Spleen (tissue), 11 donors: ENCODE data around the gene CLMN. TPM values are rescaled to one million over a fixed set of nuclear protein-coding genes. Genes with fewer than 3 reads are reported as not detected.

Source experiments
- DNase-seq: peaks from one replicate; pipeline ENCODE4 v3.0.0-alpha.2; 2020
- H3K27ac ChIP-seq, 8 donors: fragments of 200-600 bp; sonication (generic) in 7 of 8; 1 replicate in 4 of 8; 2 replicates in 4 of 8; pipeline versions ENCODE4 v1.5.0 to v1.8.0; 2016 to 2021; ENCODE audit warnings: inconsistent platforms in 4 of 8, mild to moderate bottlenecking in 4 of 8, moderate library complexity in 1 of 8
- H3K27me3 ChIP-seq, 7 donors: fragments of 200-600 bp; sonication (generic) in 6 of 7; replicated peaks in 1 of 7; 1 replicate in 4 of 7; 2 replicates in 3 of 7; pipeline versions ENCODE4 v1.5.0 to v1.8.0; 2016 to 2021; ENCODE audit warnings: inconsistent platforms in 3 of 7, mild to moderate bottlenecking in 1 of 7
- H3K36me3 ChIP-seq, 6 donors: fragments of 200-600 bp; sonication (generic) in 5 of 6; 1 replicate in 4 of 6; 2 replicates in 2 of 6; pipeline versions ENCODE4 v1.5.0 to v1.8.0; 2016 to 2021; ENCODE audit warnings: inconsistent platforms in 2 of 6
- H3K4me1 ChIP-seq, 6 donors: fragments of 200-600 bp; sonication (generic) in 5 of 6; 1 replicate in 3 of 6; 2 replicates in 3 of 6; pipeline versions ENCODE4 v1.5.0 to v1.8.0; 2016 to 2021; ENCODE audit warnings: inconsistent platforms in 3 of 6
- H3K4me3 ChIP-seq, 8 donors: fragments of 200-600 bp; sonication (generic) in 7 of 8; 1 replicate in 4 of 8; 2 replicates in 4 of 8; pipeline versions ENCODE4 v1.5.0 to v1.8.0; 2016 to 2021; ENCODE audit warnings: inconsistent platforms in 4 of 8, mild to moderate bottlenecking in 4 of 8, moderate library complexity in 2 of 8
- H3K9me3 ChIP-seq, 8 donors: fragments of 200-600 bp; sonication (generic) in 7 of 8; 1 replicate in 4 of 8; 2 replicates in 4 of 8; pipeline versions ENCODE4 v1.5.0 to v1.8.0; 2016 to 2021; ENCODE audit warnings: inconsistent platforms in 4 of 8
- POLR2A ChIP-seq, 3 donors: fragments of 450-650 bp; IDR thresholded peaks; one replicate each; pipeline ENCODE4 v1.5.1; 2017; ENCODE audit warnings: antibody characterized with exemption in 3 of 3, mild to moderate bottlenecking in 1 of 3
- POLR2AphosphoS5 ChIP-seq, 3 donors: sonication (generic); formaldehyde crosslinking; IDR thresholded peaks; one replicate each; pipeline ENCODE4 v1.5.1; 2017; ENCODE audit warnings: antibody characterized with exemption in 3 of 3
- WGBS, 5 donors: extraction: QIAGEN DNeasy Blood & Tissue Kit in 3 of 5; methylation state at CpG; one replicate each; pipeline versions ENCODE4 v1.1.5 to v1.1.7; 2013 to 2018; 5-methylcytosine and 5-hydroxymethylcytosine counted together
- intact Hi-C: fragments of 100-400 bp; cut with DNase I; formaldehyde crosslinking; loops from one replicate; pipeline ENCODE4 v1.15.0; 2023; ENCODE audit warnings: low total_unique reads
- polyA plus RNA-seq, 3 donors: library from polyadenylated mRNA; stranded (reverse); fragments of 200-250 nt; gene quantifications; one replicate each; pipeline ENCODE4 v1.2.1, GENCODE V29; 2013
- total RNA-seq, 7 donors: library from RNA; depleted of rRNA in 3 of 7; stranded (reverse); fragments of >200 nt in 3 of 7; fragmentation: NEBNext Ultra II Directional in 4 of 7; extraction: Animal tissue kit (Norgen Biotek cat#: 25700) in 4 of 7; gene quantifications; one replicate each; pipeline versions ENCODE4 v1.1.0 to v1.2.1, GENCODE V29; 2016 to 2021
- TF ChIP-seq, protein P1 (sequence below), 11 experiments: fragments of 200-600 bp in 7 of 11; fragments of 450-650 bp in 4 of 11; sonication (generic) in 4 of 11; IDR thresholded peaks in 8 of 11; conservative IDR thresholded peaks in 3 of 11; 1 replicate in 7 of 11; 2 replicates in 4 of 11; pipeline versions ENCODE4 v1.4.0 to v1.8.0; 2016 to 2021; ENCODE audit warnings: antibody characterized with exemption in 11 of 11, inconsistent platforms in 4 of 11, mild to moderate bottlenecking in 1 of 11
- donor health status: healthy with polysubstance abuse.
- donor health status: DM: no; HTN: no; CAD: no; lungs with moderate emphysema.
- donor health status: DM: no; HTN: no; CAD: no.
- donor health status: Bipolar disorder and iron deficiency.
- donor health status: healthy.
- donor health status: DM: no; HTN: no; CAD: no.
- donor health status: DM: yes; HTN: yes; CAD: no.

Gene CLMN
- total and polyA plus RNA-seq, 10 donors = 2.7 to 21.4 (median 14.8) TPM

DNA sequence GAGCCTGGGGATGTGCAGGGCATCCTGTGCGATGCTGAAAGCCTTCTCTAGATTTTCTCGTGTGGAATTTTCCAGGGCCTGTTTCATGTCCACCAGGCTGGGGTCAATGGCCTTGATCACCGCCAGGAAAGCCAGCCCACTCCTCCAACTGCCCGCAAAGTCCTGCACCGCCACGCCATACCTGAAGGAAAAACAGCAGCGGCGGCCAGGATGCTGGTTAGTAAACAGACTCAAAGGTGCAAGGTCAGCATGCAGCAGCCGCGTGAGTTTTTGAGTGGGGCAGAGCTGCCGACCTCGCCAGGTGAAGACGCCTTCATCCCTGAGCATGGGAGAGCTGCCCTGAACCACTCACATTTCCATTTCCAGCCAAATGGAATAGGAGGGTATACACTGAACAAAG lies 109.0 kb downstream of the CLMN start:
- intact Hi-C loops = no loop called here
- H3K27ac ChIP-seq = no peak overlapping the region
- TF ChIP-seq POLR2A (IDR thresholded peaks at IDR 0.05) (no peak), POLR2AphosphoS5 (IDR thresholded peaks at IDR 0.05) (no peak)
- TF ChIP-seq, protein P1, sequence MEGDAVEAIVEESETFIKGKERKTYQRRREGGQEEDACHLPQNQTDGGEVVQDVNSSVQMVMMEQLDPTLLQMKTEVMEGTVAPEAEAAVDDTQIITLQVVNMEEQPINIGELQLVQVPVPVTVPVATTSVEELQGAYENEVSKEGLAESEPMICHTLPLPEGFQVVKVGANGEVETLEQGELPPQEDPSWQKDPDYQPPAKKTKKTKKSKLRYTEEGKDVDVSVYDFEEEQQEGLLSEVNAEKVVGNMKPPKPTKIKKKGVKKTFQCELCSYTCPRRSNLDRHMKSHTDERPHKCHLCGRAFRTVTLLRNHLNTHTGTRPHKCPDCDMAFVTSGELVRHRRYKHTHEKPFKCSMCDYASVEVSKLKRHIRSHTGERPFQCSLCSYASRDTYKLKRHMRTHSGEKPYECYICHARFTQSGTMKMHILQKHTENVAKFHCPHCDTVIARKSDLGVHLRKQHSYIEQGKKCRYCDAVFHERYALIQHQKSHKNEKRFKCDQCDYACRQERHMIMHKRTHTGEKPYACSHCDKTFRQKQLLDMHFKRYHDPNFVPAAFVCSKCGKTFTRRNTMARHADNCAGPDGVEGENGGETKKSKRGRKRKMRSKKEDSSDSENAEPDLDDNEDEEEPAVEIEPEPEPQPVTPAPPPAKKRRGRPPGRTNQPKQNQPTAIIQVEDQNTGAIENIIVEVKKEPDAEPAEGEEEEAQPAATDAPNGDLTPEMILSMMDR (IDR thresholded peaks at IDR 0.05 in 8 of 11, conservative IDR thresholded peaks at IDR 0.05 in 3 of 11) = no peak
- peaks cover 0 to 13% (median 0%) of the 10 kb centered on the region in 6 donors for H3K36me3 ChIP-seq
- no peak for DNase-seq
- no peaks in the 10 kb centered on the region for H3K9me3 ChIP-seq
- H3K4me1 ChIP-seq = peaks cover 0 to 4% (median 0%) of the 10 kb centered on the region in 6 donors
- H3K4me3 ChIP-seq = no peak overlapping the region
- no peaks in the 10 kb centered on the region for H3K27me3 ChIP-seq
- 88 to 91% (median 89%) methylated on average over 13 of the region's 13 CpGs for WGBS, 5 donors

DNA sequence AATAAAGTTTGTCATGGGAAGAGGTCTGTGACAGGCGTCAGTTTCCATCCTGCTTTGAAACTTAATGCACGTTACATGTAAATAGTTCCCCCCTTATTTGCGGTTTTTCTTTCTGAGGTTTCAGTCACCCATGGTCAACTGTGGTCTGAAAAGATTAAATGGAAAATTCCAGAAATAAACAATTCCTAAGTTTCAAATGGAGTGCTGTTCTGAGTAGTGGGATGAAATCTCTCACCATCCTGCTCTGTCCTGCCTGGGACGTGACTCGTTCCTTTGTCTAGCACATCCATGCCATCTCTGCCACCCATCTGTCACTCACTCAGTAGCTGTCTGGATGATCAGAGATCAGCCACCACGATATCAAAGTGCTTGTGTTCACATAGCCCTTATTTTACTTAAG lies 111.1 kb downstream of the CLMN start:
- H3K4me3 ChIP-seq = no peak overlapping the region
- TF ChIP-seq, protein P1 (IDR thresholded peaks at IDR 0.05 in 8 of 11, conservative IDR thresholded peaks at IDR 0.05 in 3 of 11) = no peak
- TF ChIP-seq POLR2AphosphoS5 (IDR thresholded peaks at IDR 0.05) (no peak), POLR2A (IDR thresholded peaks at IDR 0.05) (no peak)
- DNase-seq = no peak
- peaks cover 0 to 4% (median 0%) of the 10 kb centered on the region in 6 donors for H3K4me1 ChIP-seq
- intact Hi-C loops = no loop called here
- peaks cover 0 to 10% (median 8%) of the 10 kb centered on the region in 8 donors for H3K9me3 ChIP-seq
- no peaks in the 10 kb centered on the region for H3K27me3 ChIP-seq
- 67 to 84% (median 79%) methylated on average over 6 of the region's 6 CpGs for WGBS, 5 donors
- peak overlapping the region in 1 of 8 donors; percentile 28 for H3K27ac ChIP-seq
- H3K36me3 ChIP-seq = peaks cover 0 to 26% (median 3%) of the 10 kb centered on the region in 6 donors

DNA sequence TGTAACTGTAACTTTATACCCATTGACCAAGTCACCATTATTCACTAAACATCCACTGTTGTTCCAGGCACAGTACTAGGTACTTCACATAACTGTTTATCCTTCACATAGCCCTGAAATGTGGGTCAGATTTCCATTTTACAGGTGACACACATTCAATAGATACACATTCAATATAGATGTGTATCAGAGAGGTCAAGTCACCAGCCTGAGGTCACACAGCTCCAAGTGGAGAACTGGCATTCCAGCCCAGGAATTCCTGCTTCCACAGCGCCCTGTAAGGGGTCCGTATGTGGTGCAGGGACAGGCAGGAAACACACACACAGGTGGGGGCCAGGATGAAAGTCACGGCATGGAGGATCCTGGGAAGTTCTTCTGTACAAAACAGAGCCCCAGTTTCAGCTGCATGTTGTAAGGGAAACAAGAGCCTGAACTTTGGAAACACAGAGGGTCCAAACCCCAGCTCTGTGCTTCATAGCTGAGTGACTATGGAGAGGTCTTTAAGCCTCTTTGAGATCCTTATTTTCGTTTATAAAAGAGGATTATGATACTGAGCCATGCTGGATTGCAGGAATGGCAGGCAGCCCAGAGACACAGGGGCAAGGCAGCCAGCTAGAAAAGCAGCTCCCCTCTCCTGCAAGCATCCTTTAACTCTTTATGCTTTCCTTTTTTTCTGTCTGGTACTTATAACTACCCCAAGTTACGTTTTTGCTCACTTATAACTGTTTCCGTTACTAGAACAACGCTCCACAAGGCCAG lies 112.1 kb downstream of the CLMN start:
- H3K4me3 ChIP-seq = no peak overlapping the region
- WGBS, 5 donors = 57 to 78% (median 67%) methylated on average over 7 of the region's 7 CpGs
- peaks cover 0 to 34% (median 3%) of the 10 kb centered on the region in 6 donors for H3K36me3 ChIP-seq
- intact Hi-C loops = no loop called here
- H3K27me3 ChIP-seq = no peaks in the 10 kb centered on the region
- no peak for DNase-seq
- TF ChIP-seq POLR2A (IDR thresholded peaks at IDR 0.05) (no peak), POLR2AphosphoS5 (IDR thresholded peaks at IDR 0.05) (no peak)
- TF ChIP-seq, protein P1 (IDR thresholded peaks at IDR 0.05 in 8 of 11, conservative IDR thresholded peaks at IDR 0.05 in 3 of 11) = no peak
- H3K27ac ChIP-seq = peak overlapping the region in 1 of 8 donors; percentile 28
- peaks cover 0 to 10% (median 8%) of the 10 kb centered on the region in 8 donors for H3K9me3 ChIP-seq
- H3K4me1 ChIP-seq = peaks cover 0 to 4% (median 0%) of the 10 kb centered on the region in 6 donors

DNA sequence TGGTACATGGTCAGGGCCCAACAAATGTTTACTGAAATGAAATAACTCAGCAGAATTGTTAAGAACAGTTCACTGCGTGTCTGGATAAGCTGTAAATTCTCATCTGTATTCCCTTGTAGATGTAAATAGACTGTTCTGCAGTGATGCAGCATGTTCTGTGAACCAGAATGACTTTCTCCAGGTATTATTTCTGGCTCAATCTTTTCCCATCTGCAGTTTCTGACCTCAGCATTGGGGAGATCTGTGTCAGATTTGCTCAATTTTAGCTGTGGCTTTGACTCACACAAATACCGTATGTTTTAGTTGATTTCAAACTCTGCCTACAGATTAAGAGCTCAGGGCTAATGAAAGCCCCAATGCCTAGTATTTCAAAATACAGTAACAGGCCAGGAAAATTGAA lies 113.2 kb downstream of the CLMN start:
- 86 to 96% (median 87%) methylated on average over 2 of the region's 2 CpGs for WGBS, 5 donors
- intact Hi-C loops = no loop called here
- Histone ChIP-seq H3K27ac (no peak overlapping the region), H3K4me3 (no peak overlapping the region), H3K27me3 (no peaks in the 10 kb centered on the region), H3K36me3 (peaks cover 0 to 39% (median 3%) of the 10 kb centered on the region in 6 donors), H3K9me3 (peaks cover 0 to 10% (median 8%) of the 10 kb centered on the region in 8 donors), H3K4me1 (peaks cover 0 to 4% (median 0%) of the 10 kb centered on the region in 6 donors)
- no peak for TF ChIP-seq POLR2AphosphoS5 (IDR thresholded peaks at IDR 0.05)
- no peak for TF ChIP-seq POLR2A (IDR thresholded peaks at IDR 0.05)
- TF ChIP-seq, protein P1 (IDR thresholded peaks at IDR 0.05 in 8 of 11, conservative IDR thresholded peaks at IDR 0.05 in 3 of 11) = no peak
- DNase-seq = no peak
